Jurkat, Clone E6-1 (cell line): ENCODE measurements around the gene PEX13. TPM values are rescaled to one million over a fixed set of nuclear protein-coding genes. Genes with fewer than 3 reads are reported as not detected.
"Not testable (repeated sequence)": the region's sequence is repeated elsewhere in the genome, so short reads cannot be mapped to it uniquely, and the experiment has no call there.

Source experiments
- DNase-seq: peaks from one replicate; pipeline ENCODE4 v3.0.0-alpha.2; 2011; ENCODE audit warnings: low read depth, low spot score
- H3K4me3 ChIP-seq: 2 replicates; pipeline ENCODE4 v1.5.1; 2011; ENCODE audit warnings: mild to moderate bottlenecking, low read length, control low read depth, moderate library complexity
- polyA plus RNA-seq: library from polyadenylated mRNA; unstranded; fragments of >200 nt; gene quantifications from one replicate; pipeline ENCODE4 v1.2.1, GENCODE V29; 2012; ENCODE audit warnings: missing spikeins; ENCODE audit not compliant: insufficient read length, insufficient read depth

The PEX13 gene
- polyA plus RNA-seq = 8.1 TPM

GRCh38 chr2:61017556-61018317 is at the start of gene PEX13, which contains the start of gene PUS10:
Gene PEX13, plus strand, starts transcription at chr2:61017720. Its CDS starts 40 bp downstream, at chr2:61017760.
Gene PUS10, minus strand, starts transcription at chr2:61018255. Its CDS starts 6,365 bp downstream, at chr2:61011890.
- H3K4me3 ChIP-seq = peak within 1 kb of the TSS; percentile 91
- DNase-seq = peak; percentile 26

- DNase-seq = no peak
- no peak overlapping the region for H3K4me3 ChIP-seq
Measured at GRCh38 chr2:60972889-60973656, 44.4 kb upstream of the PEX13 start.

GRCh38 chr2:60973705-60974104 is 43.8 kb upstream of the PEX13 start:
- no peak overlapping the region for H3K4me3 ChIP-seq
- no peak for DNase-seq

GRCh38 chr2:60974652-60975051 is 42.9 kb upstream of the PEX13 start:
- H3K4me3 ChIP-seq = no peak overlapping the region
- no peak for DNase-seq

GRCh38 chr2:60976256-60976850 is 41.2 kb upstream of the PEX13 start:
- no peak overlapping the region for H3K4me3 ChIP-seq
- no peak for DNase-seq

GRCh38 chr2:60976875-60977561 is 40.5 kb upstream of the PEX13 start:
- no peak for DNase-seq

GRCh38 chr2:60977562-60977895 is 40.0 kb upstream of the PEX13 start:
- H3K4me3 ChIP-seq = no peak overlapping the region
- no peak for DNase-seq

More at GRCh38 chr2:60976875-60977561, 40.5 kb upstream of the PEX13 start:
- H3K4me3 ChIP-seq = no peak overlapping the region

GRCh38 chr2:60979231-60979630 is 38.3 kb upstream of the PEX13 start:
- DNase-seq = no peak
- H3K4me3 ChIP-seq = no peak overlapping the region

- no peak for DNase-seq
- H3K4me3 ChIP-seq = no peak overlapping the region
Measured at GRCh38 chr2:60980071-60980815, 37.3 kb upstream of the PEX13 start.

- not testable (repeated sequence) for DNase-seq, H3K4me3 ChIP-seq
Measured at GRCh38 chr2:60982066-60982465, 35.5 kb upstream of the PEX13 start.

- H3K4me3 ChIP-seq = no peak overlapping the region
- no peak for DNase-seq
Measured at GRCh38 chr2:60984720-60985119, 32.8 kb upstream of the PEX13 start.

- no peak for DNase-seq
- no peak overlapping the region for H3K4me3 ChIP-seq
Measured at GRCh38 chr2:60987041-60987440, 30.5 kb upstream of the PEX13 start.

- not testable (repeated sequence) for DNase-seq
Measured at GRCh38 chr2:60987656-60988055, 29.9 kb upstream of the PEX13 start.

GRCh38 chr2:60989259-60989658 is 28.3 kb upstream of the PEX13 start:
- no peak for DNase-seq
- H3K4me3 ChIP-seq = no peak overlapping the region

More at GRCh38 chr2:60987656-60988055, 29.9 kb upstream of the PEX13 start:
- H3K4me3 ChIP-seq = not testable (repeated sequence)

- H3K4me3 ChIP-seq = no peak overlapping the region
- DNase-seq = no peak
Measured at GRCh38 chr2:60991644-60992043, 25.9 kb upstream of the PEX13 start.

GRCh38 chr2:60992985-60993392 is 24.5 kb upstream of the PEX13 start:
- DNase-seq = no peak
- no peak overlapping the region for H3K4me3 ChIP-seq

GRCh38 chr2:60994131-60994530 is 23.4 kb upstream of the PEX13 start:
- DNase-seq = no peak
- no peak overlapping the region for H3K4me3 ChIP-seq

- no peak overlapping the region for H3K4me3 ChIP-seq
- peak; percentile 64 for DNase-seq
Measured at GRCh38 chr2:60998628-60999545, 18.6 kb upstream of the PEX13 start.
